HL-60 (cell line): ENCODE results near the gene CCDC83.

Source experiments
- CTCF ChIP-seq: IDR thresholded peaks from one replicate; pipeline ENCODE4 v1.5.1; 2011; ENCODE audit warnings: low read length, control low read depth, inconsistent platforms; ENCODE audit not compliant: insufficient read depth
- GABPA ChIP-seq: IDR thresholded peaks from 2 replicates; pipeline ENCODE4 v1.6.1; 2012; ENCODE audit warnings: low read depth
- POLR2AphosphoS5 ChIP-seq: IDR thresholded peaks from 2 replicates; pipeline ENCODE4 v1.6.1; 2012; ENCODE audit warnings: low read depth
- REST ChIP-seq: IDR thresholded peaks from 2 replicates; pipeline ENCODE4 v1.6.1; 2012; ENCODE audit warnings: low read depth; ENCODE audit not compliant: insufficient replicate concordance

GRCh38 chr11:85898456-85898855 lies 43.3 kb downstream of the CCDC83 start:
- TF ChIP-seq GABPA (no peak), CTCF (no peak), POLR2AphosphoS5 (no peak), REST (no peak)
